ENCODE results near the gene HHAT. TPM values are rescaled to one million over a fixed set of nuclear protein-coding genes. Genes with fewer than 3 reads are reported as not detected.

The HHAT gene
- total and polyA plus RNA-seq, 2 donors (not counting 3 experiments of a cell fraction or from before 2014, with no cell fraction given): 2.4 to 4.3 TPM

- Histone ChIP-seq H3K4me1 (ENCODE audit: control insufficient read depth, extremely low read depth, insufficient read depth, low read length) (no peaks in the 10 kb centered on the region), H3K36me3 (ENCODE audit: control insufficient read depth in 2 of 2, extremely low read depth in 1 of 2, insufficient read depth in 2 of 2, low read length in 2 of 2) (no peaks in the 10 kb centered on the region), H4K20me1 (replicated peaks; ENCODE audit: control insufficient read depth, extremely low read depth, insufficient read depth, low read length) (no peaks in the 10 kb centered on the region), H3K27me3 (ENCODE audit: control insufficient read depth in 2 of 2, insufficient read depth in 2 of 2, low read length in 2 of 2) (no peaks in the 10 kb centered on the region), H3K4me2 (ENCODE audit: insufficient read depth, low read length) (no peak overlapping the region), H3K9me1 (replicated peaks; ENCODE audit: control insufficient read depth, extremely low read depth, insufficient read depth, low read length) (no peaks in the 10 kb centered on the region), H2AFZ (ENCODE audit: low read depth, low read length) (no peak overlapping the region), H3K4me3 (replicated peaks in 1 of 3; ENCODE audit: insufficient read depth in 1 of 3, low read depth in 1 of 3, low read length in 3 of 3) (no peak overlapping the region), H3K79me2 (ENCODE audit: control insufficient read depth, insufficient read depth, low read length) (no peaks in the 10 kb centered on the region), H3K9me3 (replicated peaks; ENCODE audit: control insufficient read depth, insufficient read depth, low read length) (no peaks in the 10 kb centered on the region), H3K9ac (replicated peaks; ENCODE audit: extremely low read depth, insufficient read depth, low read length) (no peak overlapping the region), H3K27ac (ENCODE audit: insufficient read depth, low read depth, low read length) (no peak overlapping the region)
- CTCF ChIA-PET: no interaction called here
- dilution Hi-C loops (cut with MboI; ENCODE audit: extremely low pct_ligation_motif_present, low sequenced_read_pairs) (no loop called here), intact Hi-C loops (cut with micrococcal nuclease) (no loop called here)
- POLR2A ChIA-PET: no interaction called here
- no peak for DNase-seq (ENCODE audit: low read depth, low spot score)
- FAIRE-seq: no peak
- no peak for TF ChIP-seq CTCF (IDR thresholded peaks at IDR 0.05; ENCODE audit: extremely low read depth in 1 of 2, insufficient read depth in 1 of 2, low read depth in 1 of 2, low read length in 2 of 2)
- TF ChIP-seq FOS (IDR thresholded peaks at IDR 0.05; ENCODE audit: borderline replicate concordance, insufficient read depth, low read length): no peak
- no peak for TF ChIP-seq JUN (IDR thresholded peaks at IDR 0.05; ENCODE audit: borderline replicate concordance, insufficient read depth, insufficient read length, low read depth)
- TF ChIP-seq POLR2A (IDR thresholded peaks at IDR 0.05; ENCODE audit: low read depth, low read length): no peak
- TF ChIP-seq MAX (IDR thresholded peaks at IDR 0.05; ENCODE audit: insufficient read depth, insufficient read length): no peak
- TF ChIP-seq MYC (IDR thresholded peaks at IDR 0.05; ENCODE audit: low read depth, low read length): no peak
- TF ChIP-seq GATA2 (IDR thresholded peaks at IDR 0.05; ENCODE audit: insufficient read depth, insufficient read length, low read depth, low read length): no peak
- TF ChIP-seq POLR2AphosphoS5 (IDR thresholded peaks at IDR 0.05; ENCODE audit: insufficient read depth, low read depth, low read length): no peak
- TF ChIP-seq EZH2 (IDR thresholded peaks at IDR 0.05; ENCODE audit: borderline replicate concordance, low read depth, low read length, severe bottlenecking): no peak
- no TSS peak for BruUV-seq (replicated peaks)
Measured at GRCh38 chr1:210476730-210477129, 148.0 kb downstream of the HHAT start.
